ENCODE measurements around the gene METAP2.

The METAP2 gene

DNA sequence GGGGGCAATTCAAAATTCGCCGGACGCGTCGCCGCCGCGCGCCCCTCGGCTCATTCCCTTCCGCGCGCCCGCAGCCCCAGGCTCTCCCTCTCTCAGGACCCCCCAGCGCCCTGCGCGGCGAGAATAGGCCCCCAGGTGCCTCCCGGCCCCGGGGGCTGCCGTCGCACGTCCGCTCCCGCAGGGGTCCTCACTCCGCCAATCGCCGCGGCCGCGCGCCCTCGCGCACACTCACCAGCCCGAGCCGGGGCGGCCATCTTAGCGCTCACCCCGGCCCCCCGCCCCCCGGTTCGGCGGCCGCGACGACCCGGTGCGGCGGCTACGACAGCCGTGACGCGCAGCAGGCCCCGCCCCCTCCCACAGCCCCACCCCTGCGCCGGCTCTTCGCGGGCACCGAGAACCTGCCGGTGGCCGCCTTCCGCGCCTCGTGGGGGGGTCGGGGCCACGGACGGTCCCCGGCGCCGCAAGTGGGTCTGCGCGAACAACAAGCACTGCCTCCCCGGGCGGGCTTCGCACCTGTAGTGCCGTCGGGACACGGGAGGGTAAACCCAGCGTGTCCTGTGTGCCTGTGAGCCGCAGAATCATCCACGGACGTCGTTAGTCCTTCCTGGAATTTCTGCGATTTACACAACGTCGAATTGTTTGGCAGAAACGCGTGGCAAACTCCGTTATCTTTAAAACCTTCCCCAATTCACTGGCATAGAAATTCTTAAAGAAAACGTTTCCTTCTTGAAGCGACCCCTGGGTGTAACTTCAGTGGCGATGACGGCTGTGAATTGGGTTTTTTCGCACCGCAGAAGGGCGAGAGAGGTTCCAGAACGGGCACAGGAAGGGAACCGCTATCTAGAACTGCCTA is 74.8 kb downstream of the METAP2 start:
- DNase-seq (ENCODE audit: low read depth in 2 of 2, low spot score in 1 of 2): peak; percentile 23 to 43

DNA sequence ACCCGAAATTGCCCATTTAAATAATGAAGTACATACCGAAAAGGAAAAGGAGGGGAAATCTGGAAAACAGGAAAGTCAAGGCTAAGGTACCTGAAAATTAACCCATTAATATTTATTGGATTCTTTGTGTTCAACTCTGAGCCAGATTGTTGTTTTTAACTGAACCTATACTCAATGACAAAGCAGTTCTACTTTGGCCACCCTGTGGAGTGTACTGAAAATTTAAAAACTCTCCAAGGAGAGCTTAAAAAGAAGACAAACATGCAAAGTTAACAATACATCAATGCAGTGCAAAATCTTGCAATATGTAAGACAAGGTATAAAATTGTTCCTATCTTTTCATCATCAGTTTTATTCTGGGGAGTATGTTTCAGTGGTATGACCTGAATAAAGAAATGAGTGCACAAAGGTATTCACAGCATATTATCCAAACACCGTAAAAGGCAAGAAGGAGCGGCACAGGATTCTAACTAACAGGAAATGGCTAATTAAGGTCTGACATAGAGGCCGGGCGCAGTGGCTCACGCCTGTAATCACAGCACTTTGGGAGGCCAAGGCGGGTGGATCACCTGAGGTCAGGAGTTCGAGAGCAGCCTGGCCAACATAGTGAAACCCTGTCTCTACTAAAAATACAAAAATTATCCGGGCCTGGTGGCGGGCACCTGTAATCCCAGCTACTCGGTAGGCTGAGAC is 75.6 kb downstream of the METAP2 start:
- no peak for DNase-seq (ENCODE audit: low read depth in 2 of 2, low spot score in 1 of 2)

DNA sequence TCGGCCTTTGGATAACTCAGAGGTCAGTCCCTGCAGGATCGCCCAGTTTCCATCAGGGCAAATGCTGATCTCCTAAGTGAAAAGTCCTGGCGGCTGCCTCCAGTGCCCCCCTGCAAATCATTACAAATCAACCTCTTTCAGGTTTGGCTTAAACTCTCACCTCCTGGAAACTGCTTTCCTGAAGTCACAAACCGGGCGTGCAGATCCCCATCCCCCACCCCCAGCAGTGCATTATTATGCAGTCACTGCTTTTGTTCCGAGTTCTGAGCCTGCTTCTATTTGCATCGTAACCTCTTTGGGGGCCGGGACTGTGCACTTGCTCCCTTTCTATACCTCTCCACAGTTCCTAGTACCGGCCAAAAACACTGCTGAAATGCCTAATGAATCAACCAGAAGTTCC is 77.4 kb downstream of the METAP2 start, which contains the start of gene USP44:
Gene USP44, minus strand, starts transcription at position 172 of the 400 bp plus-strand sequence. CDS start 17,220 bp downstream, outside the sequence.
- no peak for DNase-seq (ENCODE audit: low read depth in 2 of 2, low spot score in 1 of 2)

DNA sequence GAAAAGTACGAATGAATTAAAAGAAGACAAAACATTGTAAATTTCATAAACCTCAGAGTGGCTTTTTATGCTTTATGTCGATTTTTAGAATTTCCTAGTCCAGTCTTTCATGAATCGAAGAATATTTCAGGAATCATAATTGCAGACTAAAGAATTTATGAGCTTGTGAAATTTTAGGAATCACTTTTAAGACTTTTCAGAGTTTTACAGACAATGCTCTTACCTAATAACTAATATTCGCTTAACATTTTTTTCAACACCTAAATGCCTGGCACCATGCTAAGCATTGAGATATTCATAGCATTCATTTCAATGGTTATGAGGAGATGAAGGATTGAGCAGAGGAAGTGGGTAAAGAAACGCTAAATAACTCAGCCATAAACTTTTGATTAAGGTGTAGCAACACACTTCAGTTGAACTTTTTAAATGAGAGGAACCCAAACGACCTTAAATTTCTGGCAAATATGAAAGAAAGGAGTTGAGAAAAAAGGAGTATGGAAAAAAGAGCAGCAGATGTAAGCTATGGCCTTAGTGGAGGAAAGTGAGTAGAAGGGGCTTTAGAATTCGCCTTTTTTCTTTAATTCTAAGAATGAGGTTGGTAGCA is 78.1 kb downstream of the METAP2 start:
- no peak for DNase-seq (ENCODE audit: low read depth in 2 of 2, low spot score in 1 of 2)

DNA sequence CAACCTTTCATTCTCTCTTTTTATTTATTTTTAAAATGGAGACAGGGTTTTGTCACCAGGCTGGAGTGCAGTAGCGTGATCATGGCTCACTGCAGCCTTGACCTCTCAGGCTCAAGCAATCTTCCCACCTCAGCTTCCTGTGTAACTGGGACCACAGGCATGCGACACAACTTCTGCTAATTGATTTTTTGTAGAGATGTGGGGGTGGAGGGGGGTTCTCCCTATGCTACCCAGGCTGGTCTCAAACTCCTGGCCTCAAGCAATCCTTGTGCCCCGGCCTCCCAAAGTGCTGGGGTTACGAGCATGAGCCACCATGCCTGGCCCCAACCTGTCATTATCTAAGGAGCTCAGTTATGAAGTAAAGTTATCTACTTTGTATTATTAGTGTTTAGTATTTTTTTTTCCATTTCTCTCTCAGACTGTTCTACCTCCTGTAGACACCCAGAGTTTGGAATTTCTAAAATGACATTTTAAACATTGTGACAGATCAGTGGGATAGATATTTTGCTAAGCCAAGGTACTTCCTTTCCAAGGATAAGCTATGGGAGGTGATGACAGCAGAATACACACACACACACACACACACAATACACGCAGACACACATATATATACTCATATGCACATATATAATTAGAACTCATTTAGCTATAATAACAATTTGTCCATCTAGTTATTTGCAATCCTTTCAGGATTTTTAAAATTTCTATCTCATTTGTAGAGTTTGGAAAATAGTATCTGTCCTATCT is 79.4 kb downstream of the METAP2 start:
- DNase-seq (ENCODE audit: low read depth in 2 of 2, low spot score in 1 of 2): no peak

DNA sequence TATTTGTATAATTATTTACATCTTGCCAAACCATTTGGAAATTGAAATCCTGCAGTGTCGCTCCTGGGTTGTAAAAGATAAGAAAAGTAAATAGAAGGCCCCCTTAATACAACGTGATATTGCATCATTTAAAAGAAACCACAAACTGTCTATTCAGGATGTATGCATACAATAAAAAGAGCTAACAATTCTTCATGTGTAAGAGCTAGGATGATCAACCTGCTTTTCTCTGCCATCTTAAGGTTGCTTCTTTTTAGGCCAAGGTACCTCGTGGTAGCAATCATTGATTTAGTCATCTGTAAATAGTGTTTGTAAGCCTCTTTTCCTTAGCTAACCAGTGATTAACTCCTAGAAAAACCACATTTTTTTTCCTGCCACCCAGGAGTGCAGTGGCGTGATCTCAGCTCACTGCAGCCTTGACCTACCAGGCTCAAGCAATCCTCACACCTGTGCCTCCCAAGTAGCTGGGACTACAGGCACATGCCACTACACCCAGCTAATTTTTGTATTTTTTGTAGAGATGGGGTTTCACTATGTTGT is 80.7 kb downstream of the METAP2 start:
- DNase-seq (ENCODE audit: low read depth in 2 of 2, low spot score in 1 of 2): no peak

DNA sequence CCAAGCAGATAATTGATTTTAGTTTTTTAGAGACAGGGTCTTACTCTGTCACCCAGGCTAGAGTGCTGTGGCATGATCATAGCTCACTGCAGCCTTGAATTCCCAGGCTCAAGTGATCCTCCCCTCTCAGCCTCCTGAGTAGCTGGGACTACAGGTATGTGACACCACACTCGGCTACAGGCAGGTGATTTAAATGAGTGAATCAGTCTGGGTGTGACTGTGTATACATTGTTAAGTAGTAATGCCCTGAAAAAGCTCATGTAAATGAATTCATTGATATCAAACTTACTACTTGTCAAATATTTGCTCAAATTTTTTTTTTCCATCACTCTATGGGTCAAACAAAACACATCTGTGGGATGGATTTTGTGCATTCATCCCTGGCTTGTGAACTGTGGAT is 83.7 kb downstream of the METAP2 start:
- no peak for DNase-seq (ENCODE audit: low read depth in 2 of 2, low spot score in 1 of 2)

Data from stimulated activated CD8-positive, alpha-beta memory T cell treated with anti-CD3 and anti-CD28 coated beads, Interleukin-4, amount 100 ng/mL, for 4 hours (primary cell).